Measurements from ENCODE around the gene SFXN3. TPM values are rescaled to one million over a fixed set of nuclear protein-coding genes. Genes with fewer than 3 reads are reported as not detected.
A peak's percentile ranks its signal among the peaks of the same experiment; 100 is the strongest.

Gene SFXN3
- total and polyA plus RNA-seq, 3 donors from 2014 or later = 38.5 to 125 (median 70.7) TPM

- peak overlapping the region; percentile 99 for H3K27ac ChIP-seq
- H3K9me3 ChIP-seq = no peaks in the 10 kb centered on the region
- no peaks in the 10 kb centered on the region for H3K27me3 ChIP-seq
- peaks cover 43% of the 10 kb centered on the region for H3K4me1 ChIP-seq
- DNase-seq = peak; percentile 46
- H3K36me3 ChIP-seq (ENCODE audit: low read depth, missing control alignments) = no peaks in the 10 kb centered on the region
- 8 to 26% methylated on average over 6 to 37 of the region's 63 CpGs for WGBS, 2 donors
- peak; percentile 38 to 70 (median 55) for TF ChIP-seq CTCF (IDR thresholded peaks at IDR 0.05)
- TF ChIP-seq POLR2A (IDR thresholded peaks at IDR 0.05) = no peak
- intact Hi-C loops (cut with DNase I; ENCODE audit: low total_unique reads) = no loop called here
- H3K4me3 ChIP-seq = peak overlapping the region; percentile 26 to 94
Observed at GRCh38 chr10:101062232-101063049, 31.4 kb downstream of the SFXN3 start.

- H3K27ac ChIP-seq = no peak overlapping the region
- peak overlapping the region; percentile 26 to 94 for H3K4me3 ChIP-seq
- TF ChIP-seq CTCF (IDR thresholded peaks at IDR 0.05) = no peak
- H3K27me3 ChIP-seq = no peaks in the 10 kb centered on the region
- H3K9me3 ChIP-seq = no peaks in the 10 kb centered on the region
- no peak for DNase-seq
- intact Hi-C loops (cut with DNase I; ENCODE audit: low total_unique reads) = no loop called here
- H3K4me1 ChIP-seq = peaks cover 44% of the 10 kb centered on the region
- 29 to 41% methylated on average over 12 to 16 of the region's 19 CpGs for whole genome bisulfite sequencing, 2 donors
- H3K36me3 ChIP-seq (ENCODE audit: low read depth, missing control alignments) = no peaks in the 10 kb centered on the region
Observed at GRCh38 chr10:101063050-101063525, 32.1 kb downstream of the SFXN3 start.

- Histone ChIP-seq H3K4me1 (peaks cover 44% of the 10 kb centered on the region), H3K27ac (no peak overlapping the region), H3K27me3 (no peaks in the 10 kb centered on the region), H3K9me3 (no peaks in the 10 kb centered on the region), H3K36me3 (ENCODE audit: low read depth, missing control alignments) (no peaks in the 10 kb centered on the region), H3K4me3 (no peak overlapping the region)
- WGBS, 2 donors = 51% methylated on average over 13 to 15 of the region's 15 CpGs
- TF ChIP-seq POLR2A (IDR thresholded peaks at IDR 0.05) = no peak
- TF ChIP-seq CTCF (IDR thresholded peaks at IDR 0.05) = no peak
- intact Hi-C loops (cut with DNase I; ENCODE audit: low total_unique reads) = no loop called here
- DNase-seq = no peak
Observed at GRCh38 chr10:101063548-101064414, 32.7 kb downstream of the SFXN3 start.

GRCh38 chr10:101064415-101065030 is 33.5 kb downstream of the SFXN3 start:
- H3K27ac ChIP-seq = no peak overlapping the region
- peaks cover 44% of the 10 kb centered on the region for H3K4me1 ChIP-seq
- no peaks in the 10 kb centered on the region for H3K9me3 ChIP-seq
- TF ChIP-seq POLR2A (IDR thresholded peaks at IDR 0.05) (no peak), CTCF (IDR thresholded peaks at IDR 0.05) (no peak)
- WGBS, 2 donors = 84 to 89% methylated on average over 6 to 9 of the region's 9 CpGs
- no peaks in the 10 kb centered on the region for H3K27me3 ChIP-seq
- no peak for DNase-seq
- H3K4me3 ChIP-seq = no peak overlapping the region
- intact Hi-C loops (cut with DNase I; ENCODE audit: low total_unique reads) = no loop called here
- H3K36me3 ChIP-seq (ENCODE audit: low read depth, missing control alignments) = no peaks in the 10 kb centered on the region

Data from testis (tissue), 3 donors.